Measurements from ENCODE around the gene TMEM151A. TPM values are rescaled to one million over a fixed set of nuclear protein-coding genes. Genes with fewer than 3 reads are reported as not detected.

TMEM151A gene
- total RNA-seq, 4 donors from 2014 or later: 0.20 to 1.1 (median 0.22) TPM; not detected in 1

GRCh38 chr11:66314561-66315497 is 23.1 kb downstream of the TMEM151A start:
- Histone ChIP-seq H3K27me3 (peaks cover 3% of the 10 kb centered on the region), H3K4me3 (replicated peaks in 1 of 3) (no peak overlapping the region), H3K4me1 (peaks cover 6 to 32% of the 10 kb centered on the region in 2 donors), H3K9me3 (no peaks in the 10 kb centered on the region), H3K27ac (peak overlapping the region in 2 of 3 donors; percentile 8 to 73), H3K36me3 (no peaks in the 10 kb centered on the region)
- DNase-seq: no peak
- WGBS, 2 donors: 83 to 88% methylated on average over 11 to 13 of the region's 17 CpGs
- intact Hi-C loops (cut with DNase I): no loop called here
- TF ChIP-seq POLR2A (IDR thresholded peaks at IDR 0.05): no peak
- TF ChIP-seq CTCF (IDR thresholded peaks at IDR 0.05): no peak

- H3K36me3 ChIP-seq: no peaks in the 10 kb centered on the region
- TF ChIP-seq POLR2A (IDR thresholded peaks at IDR 0.05) (no peak), CTCF (IDR thresholded peaks at IDR 0.05) (no peak)
- H3K4me1 ChIP-seq: peaks cover 6 to 32% of the 10 kb centered on the region in 2 donors
- H3K4me3 ChIP-seq (replicated peaks in 1 of 3): peak overlapping the region in 1 of 3 donors; percentile 26
- H3K27ac ChIP-seq: peak overlapping the region in 1 of 3 donors; percentile 53
- DNase-seq: no peak
- H3K9me3 ChIP-seq: no peaks in the 10 kb centered on the region
- peaks cover 3% of the 10 kb centered on the region for H3K27me3 ChIP-seq
- WGBS, 2 donors: 78 to 86% methylated on average over 14 of the region's 14 CpGs
- intact Hi-C loops (cut with DNase I): no loop called here
Observed at GRCh38 chr11:66315498-66315885, 23.8 kb downstream of the TMEM151A start.

GRCh38 chr11:66315921-66316811 is 24.5 kb downstream of the TMEM151A start:
- DNase-seq: no peak
- Histone ChIP-seq H3K4me1 (peaks cover 6 to 32% of the 10 kb centered on the region in 2 donors), H3K36me3 (no peaks in the 10 kb centered on the region), H3K9me3 (no peaks in the 10 kb centered on the region), H3K27ac (peak overlapping the region in 1 of 3 donors; percentile 53), H3K27me3 (peaks cover 3% of the 10 kb centered on the region), H3K4me3 (replicated peaks in 1 of 3) (peak overlapping the region in 1 of 3 donors; percentile 26)
- TF ChIP-seq POLR2A (IDR thresholded peaks at IDR 0.05) (no peak), CTCF (IDR thresholded peaks at IDR 0.05) (no peak)
- WGBS, 2 donors: 69 to 71% methylated on average over 30 of the region's 52 CpGs
- intact Hi-C loops (cut with DNase I): no loop called here

- Histone ChIP-seq H3K9me3 (no peaks in the 10 kb centered on the region), H3K4me3 (replicated peaks in 1 of 3) (peak within 1 kb of the TSS in 1 of 3 donors; percentile 26), H3K36me3 (no peaks in the 10 kb centered on the region), H3K27me3 (peaks cover 3% of the 10 kb centered on the region), H3K4me1 (peaks cover 6 to 32% of the 10 kb centered on the region in 2 donors), H3K27ac (peak within 1 kb of the TSS; percentile 50 to 59 (median 53))
- intact Hi-C loops (cut with DNase I): no loop called here
- 7 to 20% methylated on average over 1 to 3 of the region's 29 CpGs for WGBS, 2 donors
- TF ChIP-seq POLR2A (IDR thresholded peaks at IDR 0.05) (peak in 1 of 2 donors; percentile 34), CTCF (IDR thresholded peaks at IDR 0.05) (no peak)
- peak; percentile 33 to 46 for DNase-seq
Observed at GRCh38 chr11:66316849-66317251, 25.2 kb downstream of the TMEM151A start, which contains the start of gene CD248. CD248 (minus strand) TSS chr11:66317044; CDS start chr11:66317027, 17 bp downstream.
